H9 (cell line): ENCODE measurements around the gene TIGD1. TPM values are rescaled to one million over a fixed set of nuclear protein-coding genes. Genes with fewer than 3 reads are reported as not detected.

Experiments
- DNase-seq: peaks from one replicate; pipeline ENCODE4 v3.0.0-alpha.2; 2017
- H2AFZ ChIP-seq: one replicate; pipeline ENCODE4 v1.6.1; 2013; ENCODE audit warnings: mild to moderate bottlenecking, low read length, control low read depth, moderate library complexity
- H2AK5ac ChIP-seq: 2 replicates; pipeline ENCODE4 v1.6.1; 2013; ENCODE audit warnings: low read length, control low read depth, mixed read lengths; ENCODE audit not compliant: insufficient read length
- H2BK120ac ChIP-seq: one replicate; pipeline ENCODE4 v1.6.1; 2013; ENCODE audit warnings: low read depth, mild to moderate bottlenecking, low read length, control low read depth, inconsistent platforms; ENCODE audit not compliant: poor library complexity, severe bottlenecking
- H2BK12ac ChIP-seq: 2 replicates; pipeline ENCODE4 v1.6.1; 2013; ENCODE audit warnings: low read length, control low read depth, mixed read lengths, low read depth; ENCODE audit not compliant: insufficient read length
- H2BK15ac ChIP-seq: 2 replicates; pipeline ENCODE4 v1.6.1; 2013; ENCODE audit warnings: low read depth, low read length, control low read depth
- H2BK20ac ChIP-seq: one replicate; pipeline ENCODE4 v1.6.1; 2013; ENCODE audit warnings: low read depth, mild to moderate bottlenecking, low read length, control low read depth, inconsistent platforms; ENCODE audit not compliant: poor library complexity, severe bottlenecking
- H2BK5ac ChIP-seq: 2 replicates; pipeline ENCODE4 v1.6.1; 2013; ENCODE audit warnings: low read length, control low read depth, mixed read lengths; ENCODE audit not compliant: insufficient read length
- H3K14ac ChIP-seq: 2 replicates; pipeline ENCODE4 v1.6.1; 2013; ENCODE audit warnings: low read length, control low read depth; ENCODE audit not compliant: insufficient read depth
- H3K18ac ChIP-seq: 2 replicates; pipeline ENCODE4 v1.6.1; 2013; ENCODE audit warnings: low read depth, mild to moderate bottlenecking, mixed read lengths, low read length, control low read depth; ENCODE audit not compliant: insufficient read length
- H3K23ac ChIP-seq: 2 replicates; pipeline ENCODE4 v1.6.1; 2013; ENCODE audit warnings: low read length, control low read depth, mixed read lengths, low read depth; ENCODE audit not compliant: insufficient read length
- H3K23me2 ChIP-seq: 2 replicates; pipeline ENCODE4 v1.6.1; 2013; ENCODE audit warnings: low read depth, mild to moderate bottlenecking, mixed read lengths, low read length, control low read depth; ENCODE audit not compliant: insufficient read length, poor library complexity, severe bottlenecking
- H3K27ac ChIP-seq: 2 replicates; pipeline ENCODE4 v1.5.1; 2013; ENCODE audit warnings: low read length, control low read depth, mixed read lengths, low read depth; ENCODE audit not compliant: insufficient read length
- H3K27me3 ChIP-seq: 2 replicates; pipeline ENCODE4 v1.6.1; 2013; ENCODE audit warnings: low read length, control low read depth, inconsistent platforms; ENCODE audit not compliant: insufficient read depth
- H3K4ac ChIP-seq: 2 replicates; pipeline ENCODE4 v1.6.1; 2013; ENCODE audit warnings: low read depth, mild to moderate bottlenecking, control low read depth, inconsistent platforms, low read length, moderate library complexity
- H3K4me1 ChIP-seq: 2 replicates; pipeline ENCODE4 v1.6.1; 2013; ENCODE audit warnings: low read length, control low read depth, inconsistent platforms; ENCODE audit not compliant: insufficient read depth
- H3K4me2 ChIP-seq: 2 replicates; pipeline ENCODE4 v1.6.1; 2013; ENCODE audit warnings: low read length, control low read depth, mixed read lengths; ENCODE audit not compliant: insufficient read length, insufficient read depth
- H3K56ac ChIP-seq: 2 replicates; pipeline ENCODE4 v1.6.1; 2013; ENCODE audit warnings: low read depth, mild to moderate bottlenecking, mixed read lengths, low read length, control low read depth; ENCODE audit not compliant: insufficient read length
- H3K79me1 ChIP-seq: 2 replicates; pipeline ENCODE4 v1.6.1; 2013; ENCODE audit warnings: low read depth, mild to moderate bottlenecking, moderate library complexity, low read length, control low read depth, inconsistent platforms; ENCODE audit not compliant: insufficient read depth, poor library complexity, severe bottlenecking
- H3K79me2 ChIP-seq: 2 replicates; pipeline ENCODE4 v1.6.1; 2013; ENCODE audit warnings: low read length, control low read depth, inconsistent platforms; ENCODE audit not compliant: insufficient read depth
- H3K9ac ChIP-seq: 2 replicates; pipeline ENCODE4 v1.6.1; 2013; ENCODE audit warnings: low read length, control low read depth, mixed read lengths; ENCODE audit not compliant: insufficient read length; ENCODE audit errors: extremely low read depth
- H3K9me3 ChIP-seq: one replicate; pipeline ENCODE4 v1.6.1; 2013; ENCODE audit warnings: low read depth, low read length, inconsistent platforms; ENCODE audit not compliant: control insufficient read depth
- H3T11ph ChIP-seq: one replicate; pipeline ENCODE4 v1.6.1; 2013; ENCODE audit warnings: mild to moderate bottlenecking, low read length, control low read depth, inconsistent platforms
- H4K20me1 ChIP-seq: one replicate; pipeline ENCODE4 v1.6.1; 2013; ENCODE audit not compliant: control insufficient read depth, insufficient read length, insufficient read depth
- H4K5ac ChIP-seq: 2 replicates; pipeline ENCODE4 v1.6.1; 2013; ENCODE audit warnings: low read depth, mild to moderate bottlenecking, mixed read lengths, low read length, control low read depth; ENCODE audit not compliant: insufficient read length
- H4K8ac ChIP-seq: replicated peaks from 2 replicates; pipeline ENCODE4 v1.6.1; 2013; ENCODE audit warnings: low read length, control low read depth, mixed read lengths, low read depth; ENCODE audit not compliant: insufficient read length
- H4K91ac ChIP-seq: 2 replicates; pipeline ENCODE4 v1.6.1; 2013; ENCODE audit warnings: low read depth, mild to moderate bottlenecking, moderate library complexity, mixed read lengths, low read length, control low read depth; ENCODE audit not compliant: insufficient read length
- H3K27ac Mint-ChIP-seq, 3 experiments: 2 replicates in 2 of 3; 3 replicates in 1 of 3; pipeline ENCODE4 v1.8.0; 2020 to 2021; ENCODE audit warnings: mixed read lengths in 3 of 3, mild to moderate bottlenecking in 1 of 3, moderate library complexity in 1 of 3
- H3K27me3 Mint-ChIP-seq: 2 replicates; pipeline ENCODE4 v1.8.0; 2021; ENCODE audit warnings: low read depth, mild to moderate bottlenecking, moderate library complexity, mixed read lengths
- H3K36me3 Mint-ChIP-seq, 3 experiments: 2 replicates in 2 of 3; 3 replicates in 1 of 3; pipeline ENCODE4 v1.8.0; 2020 to 2021; ENCODE audit warnings: low read depth in 3 of 3, mixed read lengths in 3 of 3; ENCODE audit not compliant: insufficient read depth in 1 of 3
- H3K4me1 Mint-ChIP-seq, 2 experiments: 2 replicates each; pipeline ENCODE4 v1.8.0; 2020; ENCODE audit warnings: mixed read lengths in 2 of 2
- H3K4me3 Mint-ChIP-seq, 2 experiments: 2 replicates in 1 of 2; 3 replicates in 1 of 2; pipeline ENCODE4 v1.8.0; 2020 to 2021; ENCODE audit warnings: mild to moderate bottlenecking in 2 of 2, mixed read lengths in 2 of 2, moderate library complexity in 1 of 2
- H3K9me3 Mint-ChIP-seq, 2 experiments: 2 replicates in 1 of 2; 3 replicates in 1 of 2; pipeline ENCODE4 v1.8.0; 2020; ENCODE audit warnings: mild to moderate bottlenecking in 2 of 2, mixed read lengths in 2 of 2, moderate library complexity in 1 of 2
- WGBS: extraction: QIAGEN DNeasy Blood & Tissue Kit; methylation state at CpG from one replicate; pipeline ENCODE4 v1.1.7; 2013; ENCODE audit warnings: missing lambda C conversion rate, low lambda C conversion rate, mixed read lengths; ENCODE audit not compliant: insufficient read length; ENCODE audit errors: extremely low coverage; 5-methylcytosine and 5-hydroxymethylcytosine counted together
- total RNA-seq: library from RNA; stranded (reverse); gene quantifications from 2 replicates; pipeline ENCODE4 v1.2.1, GENCODE V29; 2021
- TF ChIP-seq, protein P1 (sequence below): fragments of 200-600 bp; sonication (generic); conservative IDR thresholded peaks from 3 replicates; pipeline ENCODE4 v1.8.0; 2021; ENCODE audit warnings: antibody characterized with exemption, mild to moderate bottlenecking

TIGD1 gene
- total RNA-seq, 1 experiment from 2014 or later: 6.3 TPM

DNA sequence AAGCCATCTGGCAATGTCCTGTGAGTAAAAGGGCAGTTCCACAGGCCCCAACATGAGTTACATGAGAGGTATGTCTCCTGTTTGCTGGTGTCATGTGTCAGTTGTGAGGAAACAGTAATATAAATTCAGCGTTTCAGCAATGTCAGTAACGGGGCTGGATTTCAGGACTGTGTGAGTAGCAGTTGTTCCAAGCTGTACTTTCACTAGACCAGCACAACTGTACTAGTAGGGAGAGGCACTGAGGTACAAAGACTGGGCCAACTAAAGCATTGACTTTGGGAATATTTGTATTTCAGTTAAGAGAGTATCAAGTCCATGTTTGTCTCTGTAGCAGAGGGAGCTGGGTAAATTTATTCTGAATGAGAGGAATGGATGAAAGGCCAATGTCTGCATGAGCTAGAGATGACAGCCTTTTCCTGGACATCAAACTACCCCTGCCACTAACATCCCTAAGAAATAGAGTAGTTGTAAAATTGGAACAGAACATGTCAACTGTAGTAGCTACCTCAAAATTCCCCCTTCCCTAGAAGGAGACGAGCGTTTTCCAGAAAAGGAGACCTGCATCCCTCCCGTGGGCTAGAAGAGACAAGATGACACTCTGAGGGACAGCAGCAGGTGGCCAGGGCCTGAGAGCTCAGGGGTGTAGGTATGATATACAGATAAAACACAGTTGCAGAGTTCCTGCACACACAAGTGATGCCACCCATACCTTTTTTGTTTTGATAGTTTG lies 24.5 kb upstream of the TIGD1 start:
- no peak overlapping the region for H3K23ac ChIP-seq
- WGBS: no CpG with 5 or more reads among the region's 5 CpGs
- H3K27ac ChIP-seq: no peak overlapping the region
- no peak overlapping the region for H4K8ac ChIP-seq
- no peak overlapping the region for H3K9ac ChIP-seq
- no peak overlapping the region for H3K56ac ChIP-seq
- no peak overlapping the region for H2AFZ ChIP-seq
- H3K4ac ChIP-seq: no peak overlapping the region
- H3K18ac ChIP-seq: no peak overlapping the region
- TF ChIP-seq, protein P1, sequence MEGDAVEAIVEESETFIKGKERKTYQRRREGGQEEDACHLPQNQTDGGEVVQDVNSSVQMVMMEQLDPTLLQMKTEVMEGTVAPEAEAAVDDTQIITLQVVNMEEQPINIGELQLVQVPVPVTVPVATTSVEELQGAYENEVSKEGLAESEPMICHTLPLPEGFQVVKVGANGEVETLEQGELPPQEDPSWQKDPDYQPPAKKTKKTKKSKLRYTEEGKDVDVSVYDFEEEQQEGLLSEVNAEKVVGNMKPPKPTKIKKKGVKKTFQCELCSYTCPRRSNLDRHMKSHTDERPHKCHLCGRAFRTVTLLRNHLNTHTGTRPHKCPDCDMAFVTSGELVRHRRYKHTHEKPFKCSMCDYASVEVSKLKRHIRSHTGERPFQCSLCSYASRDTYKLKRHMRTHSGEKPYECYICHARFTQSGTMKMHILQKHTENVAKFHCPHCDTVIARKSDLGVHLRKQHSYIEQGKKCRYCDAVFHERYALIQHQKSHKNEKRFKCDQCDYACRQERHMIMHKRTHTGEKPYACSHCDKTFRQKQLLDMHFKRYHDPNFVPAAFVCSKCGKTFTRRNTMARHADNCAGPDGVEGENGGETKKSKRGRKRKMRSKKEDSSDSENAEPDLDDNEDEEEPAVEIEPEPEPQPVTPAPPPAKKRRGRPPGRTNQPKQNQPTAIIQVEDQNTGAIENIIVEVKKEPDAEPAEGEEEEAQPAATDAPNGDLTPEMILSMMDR: no peak
- no peaks in the 10 kb centered on the region for H3K79me1 ChIP-seq
- H3K27me3 ChIP-seq: no peaks in the 10 kb centered on the region
- H3K4me2 ChIP-seq: no peak overlapping the region
- H3K36me3 Mint-ChIP-seq: peaks cover 2 to 62% (median 31%) of the 10 kb centered on the region in 3 experiments; a peak in 6 of 7 replicates
- H4K20me1 ChIP-seq: no peaks in the 10 kb centered on the region
- H3K27me3 Mint-ChIP-seq: no peaks in the 10 kb centered on the region
- no peak overlapping the region for H3K4me3 Mint-ChIP-seq
- H4K91ac ChIP-seq: no peak overlapping the region
- no peaks in the 10 kb centered on the region for H3K9me3 ChIP-seq
- H2BK15ac ChIP-seq: no peak overlapping the region
- no peaks in the 10 kb centered on the region for H3K4me1 ChIP-seq
- H2BK5ac ChIP-seq: no peak overlapping the region
- no peak overlapping the region for H4K5ac ChIP-seq
- H3K14ac ChIP-seq: no peak overlapping the region
- H3T11ph ChIP-seq: no peak overlapping the region
- no peaks in the 10 kb centered on the region for H3K79me2 ChIP-seq
- H2BK20ac ChIP-seq: no peak overlapping the region
- no peaks in the 10 kb centered on the region for H3K9me3 Mint-ChIP-seq
- no peak overlapping the region for H2BK12ac ChIP-seq
- H3K23me2 ChIP-seq: no peaks in the 10 kb centered on the region
- H3K27ac Mint-ChIP-seq: no peak overlapping the region
- no peak overlapping the region for H2AK5ac ChIP-seq
- no peak for DNase-seq
- H2BK120ac ChIP-seq: no peak overlapping the region
- no peaks in the 10 kb centered on the region for H3K4me1 Mint-ChIP-seq
